Measurements from ENCODE around the gene NRG3. TPM values are rescaled to one million over a fixed set of nuclear protein-coding genes. Genes with fewer than 3 reads are reported as not detected.

The NRG3 gene
- total and polyA plus RNA-seq, 2 of the 8 experiments (the other 6 are each of a cell fraction or from before 2014, with no cell fraction given): 4.2 to 5.0 TPM

DNA sequence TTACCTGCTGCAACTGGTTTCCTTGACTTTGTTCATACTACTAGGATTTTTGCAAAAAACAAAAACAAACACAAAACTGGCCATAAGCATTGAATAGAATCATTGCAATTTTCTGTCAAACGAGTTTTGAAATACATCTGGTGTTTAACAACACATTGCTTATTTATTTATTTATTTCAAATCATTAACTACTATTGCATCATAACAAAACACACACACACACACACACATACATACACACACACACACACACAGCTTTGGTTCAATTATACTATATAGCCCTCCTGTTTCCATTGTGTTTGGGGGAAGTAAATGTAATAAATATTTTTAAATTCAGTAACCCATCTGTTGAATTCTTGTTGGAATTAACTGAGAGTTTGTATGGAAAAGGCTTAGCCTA is 43.8 kb downstream of the NRG3 start:
- Histone ChIP-seq H3K4me1 (replicated peaks in 1 of 4; ENCODE audit: control insufficient read depth in 3 of 4, insufficient read depth in 4 of 4, low read length in 3 of 4) (peaks cover 5 to 14% (median 10%) of the 10 kb centered on the region in 4 experiments; a peak in 6 of 7 replicates), H3K27ac (ENCODE audit: low read depth, low read length) (no peak overlapping the region), H3K56ac (replicated peaks; ENCODE audit: insufficient read length, low read depth, low read length) (no peak overlapping the region), H3K23me2 (ENCODE audit: low read depth, low read length) (no peaks in the 10 kb centered on the region), H3K9ac (replicated peaks in 1 of 4; ENCODE audit: extremely low read depth in 1 of 4, low read depth in 3 of 4, low read length in 3 of 4) (no peak overlapping the region), H2BK15ac (ENCODE audit: low read length) (no peak overlapping the region), H2AK5ac (ENCODE audit: low read depth, low read length) (no peak overlapping the region), H3K4me2 (ENCODE audit: insufficient read depth in 1 of 2, low read depth in 2 of 2, low read length in 2 of 2) (no peak overlapping the region), H4K8ac (ENCODE audit: extremely low read depth, insufficient read depth, low read length) (no peak overlapping the region), H2BK5ac (ENCODE audit: low read depth, low read length) (no peak overlapping the region), H4K91ac (replicated peaks; ENCODE audit: insufficient read length, low read length) (no peak overlapping the region), H3K79me2 (ENCODE audit: control insufficient read depth in 1 of 2, insufficient read depth in 2 of 2, low read length in 2 of 2) (no peaks in the 10 kb centered on the region), H2BK120ac (replicated peaks; ENCODE audit: low read depth, low read length) (no peak overlapping the region), H2BK12ac (ENCODE audit: low read depth, low read length) (no peak overlapping the region), H4K5ac (ENCODE audit: insufficient read length, low read depth, low read length) (no peak overlapping the region), H4K20me1 (replicated peaks in 1 of 2; ENCODE audit: control insufficient read depth in 1 of 2, insufficient read depth in 2 of 2, low read length in 2 of 2) (no peaks in the 10 kb centered on the region), H3K79me1 (ENCODE audit: low read depth, low read length) (no peaks in the 10 kb centered on the region; the same call in 1 of the 2 replicates), H2AFZ (ENCODE audit: low read length) (no peak overlapping the region), H3K36me3 (ENCODE audit: control insufficient read depth in 2 of 4, insufficient read depth in 4 of 4, low read length in 3 of 4) (no peaks in the 10 kb centered on the region), H3K18ac (ENCODE audit: extremely low read depth, low read length) (no peak overlapping the region), H3K27me3 (replicated peaks in 1 of 4; ENCODE audit: control insufficient read depth in 3 of 4, extremely low read depth in 1 of 4, insufficient read depth in 3 of 4, low read length in 3 of 4) (peaks cover 0 to 1% (median 0%) of the 10 kb centered on the region in 4 experiments; a peak in 1 of 7 replicates), H3K23ac (ENCODE audit: insufficient read length) (no peak overlapping the region), H3K9me3 (ENCODE audit: insufficient read depth in 2 of 2, low read depth in 1 of 2, low read length in 1 of 2) (no peaks in the 10 kb centered on the region), H3K4ac (replicated peaks; ENCODE audit: insufficient read length, low read depth, low read length) (no peak overlapping the region), H3K4me3 (ENCODE audit: extremely low read depth in 1 of 4, insufficient read depth in 2 of 4, low read depth in 3 of 4, low read length in 4 of 4) (no peak overlapping the region), H3K14ac (ENCODE audit: insufficient read length) (no peak overlapping the region), H2BK20ac (ENCODE audit: low read length) (no peak overlapping the region)
- 69% methylated on average over 1 of the region's 1 CpG; no CpG with 5 or more reads in 1 of the 2 experiments for WGBS, 2 experiments (ENCODE audit: extremely low coverage in 1 of 2, insufficient coverage in 1 of 2, insufficient read length in 1 of 2, insufficient replicate concordance in 2 of 2, low coverage in 1 of 2, low lambda C conversion rate in 2 of 2, missing lambda C conversion rate in 1 of 2)
- TF ChIP-seq CBX8 (IDR thresholded peaks at IDR 0.05; ENCODE audit: borderline replicate concordance, low read depth, low read length) (no peak), PHF8 (conservative IDR thresholded peaks at IDR 0.05; ENCODE audit: low read depth, low read length) (no peak), CEBPB (IDR thresholded peaks at IDR 0.05; ENCODE audit: low read depth, low read length) (peak; percentile 66; the same call in 1 of the 2 replicates), EGR1 (IDR thresholded peaks at IDR 0.05; ENCODE audit: borderline replicate concordance, low read depth, low read length) (no peak), CBX5 (IDR thresholded peaks at IDR 0.05; ENCODE audit: low read depth, low read length) (no peak), SIN3A (conservative IDR thresholded peaks at IDR 0.05 in 1 of 2, IDR thresholded peaks at IDR 0.05 in 1 of 2; ENCODE audit: low read depth in 1 of 2, low read length in 2 of 2) (no peak)
- ChIA-PET CTCF (ENCODE audit: partially characterized antibody) (interaction anchor here (0.6 to 0.7 kb wide), 2 partner anchors 12 to 23 kb away, joined by 3 to 4 read pairs; no protein-coding TSS in a partner anchor), POLR2A (ENCODE audit: partially characterized antibody) (no interaction called here)
- DNase-seq (ENCODE audit: low read depth in 1 of 2, low spot score in 2 of 2) (no peak), FAIRE-seq (no peak)
